ENCODE data around the gene PPP2CA. TPM values are rescaled to one million over a fixed set of nuclear protein-coding genes. Genes with fewer than 3 reads are reported as not detected.

Gene PPP2CA
- total and polyA plus RNA-seq, 10 of the 15 experiments (the other 5 are each of a cell fraction or from before 2014, with no cell fraction given) = 18.6 to 385 (median 134) TPM

DNA sequence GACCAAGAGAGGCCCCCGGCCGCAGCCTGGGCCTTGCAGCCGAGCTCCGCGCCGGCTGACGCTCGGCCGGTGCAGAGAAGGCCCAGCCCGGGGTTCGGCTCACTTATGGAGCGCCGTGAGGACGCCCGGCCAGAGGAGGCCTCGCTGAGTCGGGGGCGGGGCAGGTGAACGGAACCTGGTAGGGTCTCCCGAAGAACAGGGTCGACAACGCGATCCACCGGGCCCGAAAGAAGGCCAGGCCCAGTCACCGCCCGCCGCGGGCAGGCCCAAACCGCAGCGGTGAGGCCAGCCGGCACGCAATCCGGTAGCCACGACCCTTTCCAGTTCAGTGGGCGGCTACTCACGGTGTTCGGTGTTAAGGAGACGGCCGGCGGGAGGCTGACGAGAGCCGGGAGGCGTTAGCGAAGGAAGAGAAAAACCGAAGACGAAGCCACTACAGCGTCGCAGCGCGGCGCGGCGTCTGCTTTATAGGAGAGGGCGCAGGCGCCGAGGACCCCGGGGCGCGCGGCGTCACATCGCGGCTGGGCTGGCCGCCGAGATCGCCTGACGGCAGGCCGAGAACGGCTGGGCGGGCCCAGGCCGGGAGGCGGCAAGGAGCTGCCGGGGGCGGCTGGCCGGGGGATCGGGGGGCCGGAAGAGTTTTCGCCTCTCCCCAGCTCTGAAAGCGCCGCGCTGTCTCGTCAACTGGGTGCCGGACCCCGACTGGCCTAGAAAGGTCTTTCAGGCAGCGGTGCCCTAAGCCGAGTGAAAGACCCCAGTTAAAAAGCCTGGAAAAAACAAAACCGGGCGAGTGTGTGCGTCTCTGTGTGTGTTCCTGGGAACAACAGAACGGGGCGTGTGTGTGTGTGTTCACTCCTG, 49.1 kb downstream of the PPP2CA start, which contains the start of gene SKP1 (continued):
- no peak for TF ChIP-seq CEBPZ (IDR thresholded peaks at IDR 0.05; ENCODE audit: low read depth, low read length)
- no peak for TF ChIP-seq FOS (IDR thresholded peaks at IDR 0.05; ENCODE audit: borderline replicate concordance, extremely low read depth, insufficient read length)
- TF ChIP-seq PAX5 (IDR thresholded peaks at IDR 0.05; ENCODE audit: borderline replicate concordance, low read depth, low read length) = peak; percentile 57
- TF ChIP-seq, protein P1, sequence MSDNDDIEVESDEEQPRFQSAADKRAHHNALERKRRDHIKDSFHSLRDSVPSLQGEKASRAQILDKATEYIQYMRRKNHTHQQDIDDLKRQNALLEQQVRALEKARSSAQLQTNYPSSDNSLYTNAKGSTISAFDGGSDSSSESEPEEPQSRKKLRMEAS (IDR thresholded peaks at IDR 0.05; ENCODE audit: low read depth, low read length) = peak; percentile 70
- peak; percentile 56; the same call in 1 of the 2 replicates for TF ChIP-seq CHD1 (IDR thresholded peaks at IDR 0.05; ENCODE audit: low read depth, low read length)
- no peak for TF ChIP-seq RAD51 (IDR thresholded peaks at IDR 0.05)
- no peak; the same call in 1 of the 2 replicates for TF ChIP-seq NFIC (IDR thresholded peaks at IDR 0.05; ENCODE audit: low read depth, low read length)
- no peak for TF ChIP-seq SUZ12 (IDR thresholded peaks at IDR 0.05; ENCODE audit: unreplicated experiment)
- no peak for TF ChIP-seq MTA3 (IDR thresholded peaks at IDR 0.05; ENCODE audit: borderline replicate concordance, low read length)
- TF ChIP-seq GABPA (IDR thresholded peaks at IDR 0.05; ENCODE audit: low read depth) = no peak
- no peak for TF ChIP-seq NFYA (IDR thresholded peaks at IDR 0.05; ENCODE audit: borderline replicate concordance, low read depth, low read length)
- no peak for TF ChIP-seq USF2 (IDR thresholded peaks at IDR 0.05; ENCODE audit: borderline replicate concordance, low read depth, low read length)
- TF ChIP-seq MEF2B (IDR thresholded peaks at IDR 0.05; ENCODE audit: partially characterized antibody, poor library complexity, severe bottlenecking) = peak; percentile 26
- no peak for TF ChIP-seq NFXL1 (IDR thresholded peaks at IDR 0.05; ENCODE audit: borderline replicate concordance)
- TF ChIP-seq SUPT20H (IDR thresholded peaks at IDR 0.05; ENCODE audit: borderline replicate concordance, control insufficient read depth, low read depth, low read length) = no peak
- TF ChIP-seq ZBTB11 (CRISPR knock-in tag; IDR thresholded peaks at IDR 0.05) = no peak
- no peak for TF ChIP-seq PAX8 (IDR thresholded peaks at IDR 0.05)
- no peak for TF ChIP-seq SPI1 (IDR thresholded peaks at IDR 0.05; ENCODE audit: borderline replicate concordance, insufficient read depth, low read depth, low read length)
- TF ChIP-seq, protein P2, sequence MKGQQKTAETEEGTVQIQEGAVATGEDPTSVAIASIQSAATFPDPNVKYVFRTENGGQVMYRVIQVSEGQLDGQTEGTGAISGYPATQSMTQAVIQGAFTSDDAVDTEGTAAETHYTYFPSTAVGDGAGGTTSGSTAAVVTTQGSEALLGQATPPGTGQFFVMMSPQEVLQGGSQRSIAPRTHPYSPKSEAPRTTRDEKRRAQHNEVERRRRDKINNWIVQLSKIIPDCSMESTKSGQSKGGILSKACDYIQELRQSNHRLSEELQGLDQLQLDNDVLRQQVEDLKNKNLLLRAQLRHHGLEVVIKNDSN (IDR thresholded peaks at IDR 0.05; ENCODE audit: borderline replicate concordance, extremely low read length, insufficient read depth, low read depth, low read length) = no peak

Data from GM12878 (cell line).